Measurements from ENCODE around the gene TPST2.
A peak's percentile ranks its signal among the peaks of the same experiment; 100 is the strongest.
"Not testable (repeated sequence)": the region's sequence is repeated elsewhere in the genome, so short reads cannot be mapped to it uniquely, and the experiment has no call there.

Gene TPST2

DNA sequence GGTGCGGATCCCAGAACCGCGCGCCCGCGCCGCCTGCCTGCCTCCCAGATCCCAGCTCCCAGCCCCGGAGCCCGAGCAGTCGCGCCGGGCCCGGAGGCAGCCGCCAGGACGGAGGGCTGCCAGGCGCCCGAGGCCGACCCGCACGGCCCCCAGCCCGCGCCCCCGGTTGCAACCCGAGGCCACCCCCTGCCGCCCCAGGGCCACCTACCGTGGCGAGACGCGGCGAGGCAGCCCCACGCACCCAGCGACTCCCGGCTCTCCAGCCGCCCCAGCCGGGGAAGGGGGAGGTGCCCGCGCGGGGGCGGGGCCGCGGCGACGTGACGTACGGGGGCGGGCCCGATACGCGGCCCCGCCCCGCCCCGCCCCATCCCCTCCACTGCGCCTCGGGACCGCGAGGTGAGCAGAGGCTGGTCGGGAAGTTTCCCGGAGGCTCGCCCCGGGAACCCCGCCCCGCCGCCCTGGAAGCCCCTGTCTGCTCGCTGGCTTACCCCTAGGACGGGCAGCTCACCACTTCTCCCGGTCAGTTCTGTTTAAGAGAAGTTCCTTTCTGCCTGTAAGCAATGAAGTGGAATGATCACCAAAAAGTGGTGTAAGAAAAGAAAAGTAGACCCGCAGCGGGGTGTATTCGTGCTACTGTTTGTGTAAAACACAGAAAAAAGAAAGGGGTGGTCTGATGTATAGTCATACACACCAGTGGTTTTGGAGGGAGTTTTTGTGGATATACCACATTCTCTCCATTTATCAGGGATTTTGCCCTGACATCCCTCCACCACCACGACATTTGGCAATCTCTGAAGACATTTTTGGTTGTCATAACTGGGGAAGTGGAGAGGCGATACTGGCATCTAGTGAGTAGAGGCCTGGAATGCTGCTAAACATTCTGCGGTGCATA is at the start of gene TPST2:
TPST2 (minus strand) TSS at position 288 of the 892 bp plus-strand sequence. CDS start 48,502 bp downstream, outside the sequence.
- peak; percentile 55 for DNase-seq

DNA sequence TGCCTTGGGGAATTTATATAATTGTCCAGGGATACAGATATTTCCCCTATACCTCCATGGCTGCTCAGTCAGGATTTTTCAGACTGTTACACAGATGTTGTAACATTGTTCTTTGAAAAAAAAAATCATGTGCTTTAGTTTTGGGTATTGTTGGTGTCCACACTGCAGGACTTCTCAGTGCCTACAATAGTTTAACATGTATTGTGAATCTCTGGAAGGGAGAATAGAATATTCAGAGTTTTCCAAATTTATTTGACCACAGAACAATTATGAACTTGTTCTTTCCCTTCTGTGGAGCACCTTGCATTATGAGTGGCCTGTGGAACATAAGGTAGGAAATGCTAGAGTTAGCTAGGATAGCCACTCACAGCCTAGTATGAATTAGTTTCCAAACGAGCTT is 46.4 kb upstream of the TPST2 start:
- no peak for DNase-seq

DNA sequence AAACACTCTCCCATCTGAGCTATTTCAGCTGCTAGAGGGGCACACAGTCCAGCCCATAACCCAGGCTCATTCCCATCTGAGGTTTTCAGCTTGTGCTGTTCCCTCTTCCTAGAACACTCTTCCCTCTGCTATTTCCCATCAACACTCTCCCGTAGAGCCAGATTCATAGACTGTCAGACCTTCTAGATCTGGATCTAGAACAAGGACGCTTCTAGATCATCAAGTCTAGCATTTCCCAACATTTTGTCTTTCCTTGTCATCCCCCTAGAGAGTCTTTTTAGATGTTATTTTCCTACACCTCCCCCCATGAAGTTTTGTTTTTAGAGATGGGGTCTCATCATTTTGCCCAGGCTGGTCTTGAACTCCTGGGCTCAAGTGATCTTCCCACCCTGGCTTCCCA is 45.2 kb upstream of the TPST2 start:
- no peak for DNase-seq

DNA sequence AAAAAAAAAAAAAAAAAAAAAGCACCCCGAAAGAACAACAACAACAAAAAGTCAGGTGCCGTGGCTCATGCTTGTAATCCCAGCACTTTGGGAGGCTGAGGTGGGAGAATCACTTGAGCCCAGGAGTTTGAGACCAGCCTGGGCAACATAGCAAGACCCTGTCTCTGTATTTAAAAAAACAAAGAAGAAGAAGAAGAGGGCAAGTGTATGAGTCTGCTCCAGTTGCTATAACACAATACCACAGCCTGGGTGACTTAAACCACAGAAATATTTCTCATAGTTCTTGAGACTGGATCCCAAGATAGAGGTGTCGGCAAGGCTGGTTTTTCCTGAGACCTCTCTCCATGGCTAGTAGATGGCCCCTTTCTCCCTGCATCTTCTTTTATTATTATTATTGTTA is 44.3 kb upstream of the TPST2 start:
- no peak for DNase-seq

GRCh38 chr22:26632422-26633155 is 42.7 kb upstream of the TPST2 start:
- DNase-seq, result no peak

GRCh38 chr22:26631282-26631681 is 41.4 kb upstream of the TPST2 start:
- DNase-seq, result no peak

DNA sequence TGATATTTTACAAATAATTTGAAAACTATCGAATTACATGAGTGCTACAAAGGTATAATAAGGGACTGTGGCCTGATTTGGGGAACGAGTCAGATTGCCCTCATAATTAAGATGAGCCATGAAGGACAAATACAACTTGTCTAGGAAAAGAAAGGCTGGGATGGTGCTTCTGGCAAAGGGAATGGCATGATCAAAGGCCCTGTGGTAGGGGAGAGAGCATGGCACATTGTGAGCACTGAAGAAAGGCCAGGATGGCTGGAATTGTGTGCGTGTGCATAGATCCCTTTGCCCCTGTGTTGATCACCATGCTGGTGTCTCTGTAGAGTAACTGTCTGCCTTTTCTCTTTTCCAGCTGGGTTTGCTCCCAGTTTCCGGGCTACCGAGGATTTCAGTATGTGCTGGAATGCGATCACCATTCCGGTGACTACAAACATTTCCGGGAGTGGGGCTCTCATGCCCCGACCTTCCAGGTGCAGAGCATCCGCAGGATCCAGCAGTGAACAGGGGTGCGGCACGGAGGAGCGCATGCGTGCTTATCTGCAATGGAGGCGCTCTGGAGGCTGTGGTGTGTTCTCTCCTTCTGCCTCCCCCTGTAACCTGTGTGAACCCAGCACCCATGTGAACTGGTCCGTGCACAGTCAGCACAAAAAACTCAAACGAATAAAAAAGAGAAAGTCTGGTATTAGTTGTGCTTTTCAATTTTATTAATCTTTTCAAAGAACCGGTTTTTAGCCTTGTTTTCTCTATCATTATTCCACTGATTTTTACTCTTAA is 40.2 kb upstream of the TPST2 start:
- DNase-seq, result no peak

- no peak for DNase-seq
Measured at GRCh38 chr22:26624803-26625202, 34.9 kb upstream of the TPST2 start.

DNA sequence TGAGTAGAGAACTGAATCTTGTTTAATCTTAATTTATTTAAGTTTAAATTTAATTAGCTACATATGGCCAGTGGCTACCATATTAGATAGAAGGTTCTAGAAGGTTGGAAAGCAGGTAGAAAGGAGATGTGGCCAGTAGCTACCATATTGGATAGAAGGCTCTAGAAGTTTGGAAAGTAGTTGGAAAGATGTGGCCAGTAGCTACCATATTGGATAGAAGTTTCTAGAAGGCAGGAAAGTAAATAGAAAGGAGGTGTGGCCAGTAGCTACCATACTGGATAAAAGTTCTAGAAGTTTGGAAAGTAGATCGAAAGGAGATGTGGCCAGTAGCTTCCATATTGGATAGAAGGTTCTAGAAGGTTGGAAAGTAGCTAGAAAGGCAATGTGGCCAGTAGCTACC is 34.1 kb upstream of the TPST2 start:
- DNase-seq, result no peak

GRCh38 chr22:26621663-26622062 is 31.7 kb upstream of the TPST2 start, which contains the start of gene CRYBA4:
TSS of gene CRYBA4 (plus strand) at chr22:26621963. CDS start at chr22:26622597, 634 bp downstream.
- DNase-seq, result no peak

DNA sequence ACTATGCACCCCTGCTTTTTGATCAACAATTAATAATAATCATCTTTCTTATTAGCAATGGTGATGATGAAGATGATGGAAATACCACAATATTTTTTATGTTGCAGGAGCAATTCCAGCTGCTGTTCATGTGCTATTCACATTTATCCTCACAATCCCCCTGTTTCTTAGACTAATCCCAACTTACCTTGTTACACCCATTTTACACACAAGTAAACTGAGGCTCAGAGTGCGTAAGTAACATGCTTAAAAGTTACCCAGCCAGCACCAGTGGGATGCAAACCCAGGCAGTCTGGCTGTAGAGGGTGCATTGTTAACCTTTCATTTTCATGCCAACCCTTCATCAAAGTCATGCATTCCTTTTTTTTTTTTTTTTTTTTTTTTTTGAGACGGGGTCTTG is 30.3 kb upstream of the TPST2 start:
- no peak for DNase-seq

DNA sequence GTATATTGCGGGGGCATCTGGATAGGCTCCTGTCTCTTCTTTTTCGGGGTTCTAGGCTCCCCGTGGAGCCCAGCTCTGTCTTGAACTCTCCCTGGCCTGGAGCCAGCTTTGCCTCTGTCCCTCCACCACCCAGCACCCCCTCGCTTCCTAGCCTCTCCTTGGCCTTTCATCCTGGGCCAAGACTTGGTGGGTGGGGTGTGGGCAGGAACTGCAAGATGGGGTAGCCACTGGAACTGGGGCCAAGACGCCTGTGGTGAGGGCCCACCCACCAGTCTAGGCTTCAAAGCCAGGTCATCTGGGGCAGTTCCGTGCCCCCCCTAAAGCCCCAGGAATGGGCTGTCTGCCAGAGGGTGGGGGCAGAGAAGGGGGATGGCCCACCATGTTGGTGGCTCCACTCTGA is 29.6 kb upstream of the TPST2 start:
- no peak for DNase-seq

- no peak for DNase-seq
Measured at GRCh38 chr22:26618455-26618854, 28.5 kb upstream of the TPST2 start.

GRCh38 chr22:26617271-26618199 is 27.6 kb upstream of the TPST2 start, which contains the start of gene CRYBB1:
TSS of gene CRYBB1 (minus strand) at chr22:26618027. CDS start at chr22:26616319, 1,708 bp downstream.
- DNase-seq, result no peak

DNA sequence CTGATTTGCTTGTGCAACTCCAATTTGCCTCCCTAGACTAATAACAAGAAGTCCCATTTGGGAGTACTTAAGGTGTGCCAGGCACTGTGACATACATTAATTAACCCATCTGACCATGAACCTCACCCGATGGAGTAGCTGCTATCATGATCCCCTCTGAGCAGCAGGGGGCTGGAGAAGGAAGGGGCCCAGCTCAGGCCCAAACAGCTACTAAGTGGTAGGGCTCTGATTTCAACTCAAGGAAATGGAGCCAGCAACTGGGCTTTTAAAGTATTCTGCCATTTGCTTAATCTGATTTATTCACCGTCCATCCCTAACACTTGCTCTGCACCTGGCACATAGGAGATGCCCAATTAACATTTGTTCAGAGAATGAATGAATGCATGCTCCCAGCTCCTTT is 26.7 kb upstream of the TPST2 start:
- DNase-seq, result no peak

DNA sequence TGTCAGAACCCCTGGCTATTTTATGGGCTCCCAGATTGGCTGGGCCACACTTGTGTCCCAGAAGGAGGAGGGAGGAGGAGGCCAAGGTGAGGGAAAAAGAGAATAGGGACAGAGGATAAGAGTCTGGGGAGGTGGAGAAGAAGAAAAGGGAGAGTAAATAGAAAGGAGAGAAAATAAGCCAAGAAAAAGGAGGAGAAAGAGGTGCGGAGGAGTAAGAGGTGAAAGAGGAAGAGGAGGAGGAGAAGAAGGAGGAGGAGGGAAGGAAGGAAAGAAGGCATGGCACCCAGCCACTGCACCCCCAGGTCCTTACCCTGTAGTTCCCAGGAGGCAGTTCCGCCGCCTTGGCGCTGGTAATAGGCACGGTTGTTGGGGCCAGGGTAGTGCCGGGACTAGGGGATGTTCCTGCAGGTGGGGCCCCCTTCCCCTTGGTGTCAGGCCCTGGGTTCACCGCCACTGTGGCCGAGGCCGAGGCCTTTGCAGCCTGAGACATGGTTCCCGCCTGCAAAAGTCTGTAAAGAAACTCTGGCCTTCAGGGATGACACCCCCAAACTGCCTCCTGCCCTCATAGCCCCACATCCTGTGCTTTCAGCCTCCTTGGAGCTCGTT is 26.0 kb upstream of the TPST2 start:
- DNase-seq, result no peak

GRCh38 chr22:26615149-26615548 is 25.2 kb upstream of the TPST2 start:
- DNase-seq, result no peak

DNA sequence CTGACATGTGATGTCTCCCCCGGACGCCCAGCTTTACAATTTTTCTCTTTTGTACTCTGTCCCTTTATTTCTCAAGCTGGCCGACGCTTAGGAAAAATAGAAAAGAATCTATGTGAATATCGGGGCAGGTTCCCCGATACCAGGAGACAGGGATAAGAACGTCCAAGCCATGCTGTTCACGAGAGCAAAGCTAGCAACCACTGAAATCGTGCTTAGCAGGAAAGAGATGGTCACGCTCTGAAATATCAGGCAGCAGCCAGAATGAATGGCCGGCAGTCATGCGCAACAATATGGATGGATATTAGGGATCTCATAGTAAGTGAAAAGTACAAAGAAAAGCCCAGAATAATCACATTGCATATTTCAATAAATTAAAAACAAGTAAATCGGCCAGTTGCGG is 24.4 kb upstream of the TPST2 start:
- DNase-seq, result no peak

- not testable (repeated sequence) for DNase-seq
Measured at GRCh38 chr22:26613753-26614152, 23.8 kb upstream of the TPST2 start.

- no peak for DNase-seq
Measured at GRCh38 chr22:26612652-26613051, 22.7 kb upstream of the TPST2 start.

GRCh38 chr22:26610996-26611395 is 21.1 kb upstream of the TPST2 start:
- no peak for DNase-seq

All from T1000 (cell line).